Medulla oblongata (tissue), 1 donor: ENCODE results near the gene LCLAT1.
A peak's percentile ranks its signal among the peaks of the same experiment; 100 is the strongest.

Experiments used
- DNase-seq: peaks from one replicate; pipeline ENCODE4 v3.0.0-alpha.2; 2015; ENCODE audit errors: extremely low spot score

Gene LCLAT1

DNA sequence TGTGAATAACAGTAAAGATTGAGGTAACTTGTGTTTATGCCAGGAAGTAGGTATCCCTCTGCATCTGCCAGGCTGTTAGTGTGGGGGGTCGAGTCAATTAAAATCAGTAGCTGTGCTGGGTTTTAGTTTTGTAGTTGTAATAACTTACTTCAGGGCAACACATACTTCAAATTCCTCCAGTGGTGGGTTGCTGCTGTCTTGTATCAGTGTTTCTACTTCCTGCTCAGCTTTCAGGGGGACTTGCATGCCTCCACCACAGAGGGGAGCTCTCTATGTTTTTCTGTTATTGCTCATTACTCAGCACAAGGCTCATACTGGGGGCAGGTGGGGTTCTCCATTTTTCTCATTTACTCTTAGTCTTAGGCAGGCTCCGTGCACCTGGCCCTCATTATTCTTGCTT lies 223.4 kb downstream of the LCLAT1 start:
- no peak for DNase-seq

DNA sequence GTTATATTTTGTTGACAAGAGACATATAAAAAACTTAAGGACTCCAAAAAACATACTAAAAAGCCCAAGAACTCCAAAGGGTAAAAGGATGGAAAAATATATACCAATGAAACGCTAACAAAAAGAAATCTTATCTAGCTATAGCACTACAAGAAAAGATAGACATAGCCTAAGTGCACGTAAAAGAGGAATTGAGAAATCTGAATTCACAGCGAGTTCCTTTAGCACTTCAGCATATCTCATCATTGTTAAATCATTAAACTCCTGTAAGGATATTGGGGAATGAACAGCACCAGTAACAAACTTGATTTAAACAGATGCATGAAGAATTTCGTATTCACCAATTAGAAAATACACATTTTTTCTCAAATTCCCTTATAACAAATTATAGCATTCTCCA lies 226.1 kb downstream of the LCLAT1 start:
- DNase-seq: no peak

DNA sequence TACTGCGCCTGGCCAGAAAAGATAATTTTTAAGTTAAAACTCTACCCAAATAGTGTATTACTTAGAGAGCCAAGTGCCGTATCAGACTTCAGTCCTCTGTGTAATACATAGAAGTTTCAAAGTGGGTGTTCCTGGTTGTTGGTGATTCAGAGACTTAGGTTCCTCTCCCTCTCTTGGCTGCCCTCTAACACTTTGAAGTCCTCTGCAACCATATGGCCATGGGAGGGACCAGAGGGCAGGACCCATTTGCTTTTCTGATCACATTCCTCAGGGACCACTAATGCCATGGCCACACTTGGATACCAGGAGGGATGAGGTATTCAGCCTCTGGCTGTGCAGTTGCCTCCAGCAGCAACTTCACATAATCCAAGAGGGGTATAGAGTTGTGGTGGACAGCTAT lies 228.7 kb downstream of the LCLAT1 start:
- no peak for DNase-seq

DNA sequence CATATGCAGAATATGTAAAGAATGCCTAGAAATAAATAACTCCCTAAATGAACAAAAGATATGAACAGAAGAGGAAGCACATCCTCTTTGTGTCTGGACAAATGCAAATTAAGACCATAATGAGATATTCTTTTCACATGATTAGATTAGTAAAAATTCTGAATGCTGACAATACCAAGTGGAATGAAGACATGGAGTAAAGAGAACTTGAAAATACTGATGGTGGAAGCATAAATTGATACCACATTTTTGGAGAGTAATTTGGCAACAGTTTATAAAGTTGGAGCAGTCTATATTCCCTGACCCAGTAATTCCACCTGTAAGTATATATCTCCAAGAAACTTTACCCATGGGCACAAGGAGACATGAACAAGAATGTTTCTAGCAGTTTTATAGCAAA lies 230.2 kb downstream of the LCLAT1 start:
- no peak for DNase-seq

DNA sequence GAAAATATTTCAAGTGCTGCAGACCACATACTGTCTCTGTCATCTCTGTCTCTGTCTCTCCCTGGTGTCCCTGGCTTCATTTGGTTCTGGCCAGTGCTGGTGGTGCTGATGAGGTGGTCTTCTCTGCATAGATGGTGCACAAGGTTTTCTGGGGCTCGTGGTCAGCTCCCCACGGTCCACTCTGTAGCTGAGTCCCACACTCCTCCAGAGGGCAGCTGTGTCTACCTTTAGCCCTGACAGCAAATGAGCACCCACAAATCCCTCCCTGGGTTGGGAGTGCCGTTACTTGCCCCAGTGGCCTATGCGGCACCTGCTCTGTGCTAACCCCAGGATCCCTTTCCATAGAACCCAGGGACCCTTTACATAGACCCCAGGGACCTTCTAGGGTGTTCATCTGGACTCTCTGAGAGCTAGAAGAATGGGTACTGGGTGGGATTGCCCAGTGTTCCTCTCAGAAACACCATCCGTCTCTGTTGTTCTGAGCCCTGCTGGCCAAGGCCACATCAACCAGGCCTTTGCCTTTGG lies 230.9 kb downstream of the LCLAT1 start:
- DNase-seq: no peak

DNA sequence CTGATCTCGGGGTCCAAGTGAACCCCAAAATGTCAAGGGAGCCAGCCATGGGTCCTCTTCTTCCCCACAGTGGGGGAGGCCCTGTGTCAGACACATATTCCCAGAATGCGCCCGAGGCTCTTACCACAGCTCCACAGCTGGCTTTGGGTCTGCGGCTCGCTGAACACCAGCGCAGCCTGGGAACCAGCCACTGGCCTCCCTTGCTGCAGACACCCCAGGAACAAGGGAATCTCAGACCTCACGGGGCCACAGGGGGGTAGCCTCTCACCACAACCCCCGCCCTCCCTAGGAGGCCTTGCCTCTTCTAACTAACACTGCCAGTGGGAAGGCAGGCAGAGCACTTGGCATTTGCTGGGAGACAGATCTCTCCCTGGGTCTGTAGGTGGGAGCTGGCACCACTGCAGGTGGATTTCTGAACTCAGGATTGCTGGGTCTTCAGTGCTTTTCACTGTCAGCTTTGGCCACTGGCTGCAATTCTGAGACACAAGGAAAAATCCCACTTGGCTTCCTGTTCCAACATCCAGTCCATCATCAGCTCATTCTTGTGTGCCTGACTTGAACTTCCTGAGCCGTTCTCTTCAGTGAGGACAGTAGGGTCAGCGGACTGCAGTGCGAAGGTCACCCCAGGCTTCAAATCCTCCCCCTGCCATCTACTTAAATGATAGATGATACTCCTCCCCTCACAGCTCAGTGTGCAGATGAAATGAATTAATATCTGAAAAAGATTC lies 231.5 kb downstream of the LCLAT1 start:
- no peak for DNase-seq

DNA sequence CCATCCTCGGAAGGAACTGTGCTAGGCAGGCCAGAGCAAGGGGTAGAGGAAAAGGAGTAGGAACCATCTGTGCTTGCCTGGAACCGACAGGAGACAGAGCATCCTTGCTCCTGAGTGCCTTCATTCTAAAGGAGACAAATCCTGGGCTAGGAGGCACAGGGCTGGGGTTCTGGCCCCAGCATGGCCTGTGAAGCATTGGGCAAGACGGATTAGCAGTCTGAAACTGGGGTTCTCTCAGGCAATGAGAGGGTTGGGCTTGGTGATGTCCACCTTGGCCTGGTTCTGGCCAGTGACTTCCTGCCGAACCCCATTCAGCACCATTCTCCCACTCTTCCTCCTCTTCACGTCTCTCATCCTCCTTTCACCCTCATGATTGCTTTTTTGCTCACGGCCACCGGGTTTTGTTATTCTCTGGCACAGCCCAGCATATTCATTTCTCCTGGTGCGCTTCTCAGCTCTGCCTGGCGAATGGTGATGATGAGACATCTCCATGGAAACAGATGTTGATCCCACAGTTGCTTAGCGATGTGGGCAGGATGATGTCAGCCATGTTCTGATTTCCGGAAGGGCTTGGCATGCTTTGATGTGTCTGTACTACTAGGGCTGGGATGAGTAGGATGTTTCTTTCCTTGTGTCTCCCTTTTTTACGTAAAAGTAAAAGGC lies 232.5 kb downstream of the LCLAT1 start:
- DNase-seq: peak; percentile 9

DNA sequence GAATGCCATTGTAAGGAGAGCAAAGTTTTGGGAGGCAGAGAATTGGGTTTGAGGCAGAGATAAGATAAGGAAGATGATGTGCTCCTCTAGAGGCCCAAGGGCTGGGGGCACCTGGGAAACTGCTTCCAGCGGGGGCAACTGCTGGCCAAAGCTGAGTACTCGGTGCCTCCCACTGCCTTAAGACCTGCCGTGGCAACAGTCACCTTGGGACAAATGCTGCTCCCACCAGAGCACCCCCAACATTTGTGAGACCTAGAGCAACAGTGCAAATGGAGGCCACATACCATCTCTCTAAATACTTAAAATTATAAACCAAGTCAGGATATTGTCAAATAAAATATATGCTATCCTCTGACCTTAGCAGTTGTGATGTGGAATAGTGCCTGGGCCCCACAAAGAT lies 233.1 kb downstream of the LCLAT1 start:
- no peak for DNase-seq

DNA sequence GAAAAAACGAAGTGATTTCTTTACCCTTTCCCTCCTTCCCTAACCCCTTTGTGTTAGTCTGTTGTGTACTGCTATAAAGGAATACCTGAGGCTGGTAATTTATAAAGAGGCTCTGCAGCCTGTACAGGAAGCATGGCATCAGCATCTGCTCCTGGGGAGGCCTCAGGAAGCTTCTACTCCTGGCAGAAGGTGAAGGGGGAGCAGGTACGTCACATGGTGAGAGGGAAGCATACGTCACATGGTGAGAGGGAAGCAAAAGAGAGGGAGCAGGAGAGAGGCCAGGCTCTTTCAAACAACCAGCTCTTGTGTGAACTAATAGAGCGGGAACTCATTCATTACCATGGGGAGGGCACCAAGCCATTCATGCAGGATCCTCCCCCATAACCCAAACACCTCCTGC lies 234.0 kb downstream of the LCLAT1 start:
- DNase-seq: no peak

DNA sequence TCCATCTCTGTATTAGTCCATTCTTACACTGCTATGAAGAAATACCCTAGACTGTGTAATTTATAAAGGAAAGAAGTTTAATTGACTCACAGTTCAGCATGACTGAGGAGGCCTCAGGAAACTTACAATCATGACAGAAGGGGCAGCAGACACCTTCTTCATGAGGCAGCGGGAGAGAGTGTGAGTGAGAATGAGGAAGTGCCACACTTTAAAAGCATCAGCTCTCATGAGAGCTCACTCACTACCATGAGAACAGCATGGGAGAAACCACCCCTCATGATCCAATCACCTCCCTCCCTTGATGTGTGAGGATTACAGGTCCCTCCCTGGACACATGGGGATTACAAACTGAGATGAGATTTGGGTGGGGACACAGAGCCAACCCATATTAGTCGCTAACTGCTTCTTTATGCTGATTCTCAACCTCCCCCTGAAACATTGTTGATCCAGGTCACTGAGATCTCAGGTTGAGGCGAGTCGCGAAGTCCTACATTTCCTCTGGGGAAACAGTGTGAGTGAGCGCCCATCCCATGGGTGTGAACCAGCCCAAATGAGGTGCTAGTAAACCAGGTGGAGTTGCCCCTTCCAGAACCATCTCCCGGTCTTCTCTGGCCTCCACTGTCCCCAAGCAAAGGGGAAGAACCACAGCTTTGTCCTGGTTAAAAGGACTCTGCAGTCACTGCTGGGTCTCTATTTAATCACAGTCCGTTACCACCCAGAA lies 236.3 kb downstream of the LCLAT1 start:
- no peak for DNase-seq

DNA sequence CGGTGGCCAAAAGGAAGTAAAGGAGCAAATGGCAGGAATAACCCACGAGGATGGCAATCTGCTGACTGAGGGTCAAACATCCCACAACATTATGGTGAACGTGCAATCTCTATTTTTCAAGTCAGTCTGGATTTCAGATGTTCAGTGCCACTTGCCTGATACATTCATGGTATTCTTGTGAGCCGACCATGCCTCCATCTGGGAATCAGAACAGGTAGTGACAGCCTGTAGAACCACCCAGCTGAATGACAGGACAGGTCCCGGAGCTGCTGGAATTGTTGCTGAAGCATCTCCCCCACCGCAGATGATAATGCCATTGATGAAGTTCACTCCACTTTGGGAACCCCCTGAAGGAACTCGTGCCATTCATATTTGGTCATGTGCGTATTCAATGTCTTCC lies 237.0 kb downstream of the LCLAT1 start:
- DNase-seq: no peak

DNA sequence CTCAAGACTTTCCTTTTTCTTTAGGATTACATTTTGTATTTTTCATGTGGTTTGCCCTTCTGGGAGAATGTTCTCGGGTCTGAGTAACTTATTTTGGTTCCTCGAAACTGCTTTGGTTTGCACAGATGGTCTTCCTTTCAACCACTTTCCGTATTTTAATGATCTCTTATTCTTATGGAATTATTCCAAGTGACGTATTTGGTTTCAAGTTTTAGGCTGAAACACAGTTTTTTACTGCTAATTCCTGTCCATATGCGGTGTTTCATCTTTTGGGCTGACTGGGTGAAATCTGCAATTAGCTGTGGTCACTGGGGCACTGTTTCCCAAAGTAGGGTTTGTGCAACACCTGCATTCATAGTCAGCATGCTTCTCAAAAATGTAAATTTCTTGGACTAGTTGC lies 237.5 kb downstream of the LCLAT1 start:
- DNase-seq: no peak

DNA sequence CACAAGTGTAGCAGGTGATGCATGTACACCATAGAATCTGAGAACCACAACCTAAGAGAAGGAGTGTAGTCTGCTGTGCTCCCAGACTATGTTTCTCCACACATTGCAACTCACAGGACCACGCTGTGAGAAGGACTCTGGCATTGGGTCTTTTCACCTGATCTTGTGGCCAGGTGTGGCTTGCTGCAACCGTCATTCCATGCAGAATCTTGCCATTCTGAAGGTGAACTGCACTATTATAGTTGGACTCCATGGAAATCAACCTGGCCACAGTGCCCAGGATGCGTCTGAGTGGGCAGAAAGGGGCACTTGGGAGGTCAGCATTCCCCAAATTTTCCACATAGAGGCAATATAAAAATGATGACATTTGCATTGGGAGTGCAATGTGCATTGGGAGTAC lies 237.9 kb downstream of the LCLAT1 start:
- no peak for DNase-seq

DNA sequence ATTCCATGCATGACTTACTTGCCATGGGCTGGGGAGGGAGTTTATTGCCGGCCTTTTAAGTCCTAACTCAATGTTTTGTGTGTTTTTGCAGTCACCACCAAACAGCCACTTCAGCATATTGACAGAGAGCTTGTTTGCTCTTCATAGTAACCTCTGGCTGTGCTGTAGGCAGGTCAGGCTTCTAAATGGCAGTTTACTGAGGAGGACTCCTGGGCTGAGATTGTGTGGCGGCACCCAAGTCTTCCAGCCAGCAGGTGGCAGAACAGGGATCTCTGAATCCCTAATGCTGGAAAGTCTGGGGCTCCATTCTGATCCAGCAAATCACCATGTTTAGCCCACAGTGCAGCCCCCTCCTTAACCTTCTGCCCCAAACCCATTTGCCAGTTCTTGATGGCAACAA lies 239.0 kb downstream of the LCLAT1 start:
- DNase-seq: no peak

DNA sequence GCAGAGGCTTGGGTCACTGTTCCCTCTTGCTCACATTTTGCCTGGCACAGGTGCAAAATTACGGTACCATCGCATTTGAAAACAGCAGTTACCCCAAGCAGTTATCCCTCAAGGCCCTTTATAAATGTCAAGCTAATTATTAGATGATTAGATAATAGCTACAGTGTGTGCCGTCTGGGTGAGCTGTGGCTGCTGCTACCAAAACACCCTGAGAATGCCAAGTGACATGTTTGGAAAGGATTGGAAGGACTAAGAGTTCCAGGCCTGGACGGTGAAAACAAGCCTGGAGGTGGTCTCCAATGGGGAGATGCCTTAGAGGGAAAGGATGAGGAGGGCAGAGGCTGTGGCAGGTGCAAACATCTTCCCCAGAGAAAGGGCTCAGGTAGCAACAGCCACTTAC lies 239.6 kb downstream of the LCLAT1 start:
- no peak for DNase-seq

DNA sequence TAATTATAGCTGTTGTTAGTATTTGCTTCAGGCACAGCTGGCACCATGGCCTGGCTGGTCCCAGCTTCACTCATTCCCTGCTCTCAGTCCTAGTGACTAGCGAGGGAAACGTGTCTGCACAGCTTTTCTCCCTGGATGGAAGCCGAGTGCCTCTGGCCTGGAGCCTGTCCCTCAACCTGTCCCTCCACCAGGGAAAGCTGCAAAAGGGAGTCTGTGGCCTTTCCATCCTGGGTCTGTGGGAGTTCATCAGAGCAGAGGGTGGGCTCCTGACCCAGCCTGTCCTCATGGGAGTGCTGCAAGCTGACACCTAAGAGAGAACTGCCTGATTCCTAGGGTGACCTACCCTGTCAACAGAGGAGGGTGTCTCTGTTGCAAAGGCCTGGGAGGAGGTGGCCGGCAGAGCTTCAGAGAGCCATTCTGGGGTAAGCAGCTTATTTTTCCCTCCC lies 241.9 kb downstream of the LCLAT1 start:
- DNase-seq: no peak

DNA sequence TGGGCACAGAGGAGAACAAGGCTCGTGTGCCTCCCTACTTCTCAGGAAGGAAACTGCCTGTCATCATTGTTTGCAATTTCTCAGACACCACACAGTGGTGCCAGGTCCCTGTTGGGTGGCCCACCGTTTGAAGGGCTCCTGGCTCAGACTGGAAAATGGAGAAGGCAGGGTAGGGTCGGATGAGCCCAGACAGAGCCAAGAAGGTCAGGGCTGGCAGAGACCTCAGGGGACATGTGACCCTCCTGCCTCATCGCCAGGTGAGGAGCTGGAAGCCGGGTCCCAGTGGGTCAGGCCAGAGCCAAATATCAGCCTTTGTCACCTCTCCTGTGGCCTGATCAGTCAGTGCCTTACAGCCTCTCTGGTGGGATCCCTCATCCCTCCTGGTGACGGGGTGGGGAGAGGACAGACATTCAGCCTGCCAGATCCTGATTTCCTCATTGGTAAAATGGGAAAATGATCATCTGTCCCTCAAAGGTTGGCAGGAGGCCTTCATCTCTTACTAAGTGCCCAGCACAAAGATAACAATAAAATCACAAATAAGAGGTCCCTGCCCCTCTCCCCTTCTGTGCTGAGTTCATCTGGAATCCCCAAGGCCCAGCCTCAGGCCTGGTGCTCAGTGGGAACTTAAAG lies 242.6 kb downstream of the LCLAT1 start:
- DNase-seq: no peak

DNA sequence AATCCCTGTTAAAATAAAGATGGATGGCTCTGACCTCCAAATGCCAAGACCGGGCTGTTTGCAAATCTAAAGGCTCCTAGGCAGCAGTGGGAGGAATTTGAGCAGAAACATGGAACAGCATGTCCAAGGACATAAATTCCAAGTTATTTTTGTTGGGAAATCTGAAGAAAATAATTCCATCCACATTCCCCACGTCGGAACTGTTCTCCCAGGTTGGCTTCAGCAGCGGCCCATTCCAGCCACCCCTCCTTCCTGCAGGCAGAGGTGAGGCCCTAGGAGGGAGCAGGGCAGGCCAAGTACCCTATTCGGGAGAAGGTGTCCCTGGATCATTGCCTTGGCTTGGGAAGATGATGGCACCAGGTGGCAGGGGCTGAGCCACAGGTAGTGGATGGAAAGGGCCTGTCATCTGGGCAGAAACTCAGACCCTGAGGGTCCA lies 243.1 kb downstream of the LCLAT1 start:
- no peak for DNase-seq

DNA sequence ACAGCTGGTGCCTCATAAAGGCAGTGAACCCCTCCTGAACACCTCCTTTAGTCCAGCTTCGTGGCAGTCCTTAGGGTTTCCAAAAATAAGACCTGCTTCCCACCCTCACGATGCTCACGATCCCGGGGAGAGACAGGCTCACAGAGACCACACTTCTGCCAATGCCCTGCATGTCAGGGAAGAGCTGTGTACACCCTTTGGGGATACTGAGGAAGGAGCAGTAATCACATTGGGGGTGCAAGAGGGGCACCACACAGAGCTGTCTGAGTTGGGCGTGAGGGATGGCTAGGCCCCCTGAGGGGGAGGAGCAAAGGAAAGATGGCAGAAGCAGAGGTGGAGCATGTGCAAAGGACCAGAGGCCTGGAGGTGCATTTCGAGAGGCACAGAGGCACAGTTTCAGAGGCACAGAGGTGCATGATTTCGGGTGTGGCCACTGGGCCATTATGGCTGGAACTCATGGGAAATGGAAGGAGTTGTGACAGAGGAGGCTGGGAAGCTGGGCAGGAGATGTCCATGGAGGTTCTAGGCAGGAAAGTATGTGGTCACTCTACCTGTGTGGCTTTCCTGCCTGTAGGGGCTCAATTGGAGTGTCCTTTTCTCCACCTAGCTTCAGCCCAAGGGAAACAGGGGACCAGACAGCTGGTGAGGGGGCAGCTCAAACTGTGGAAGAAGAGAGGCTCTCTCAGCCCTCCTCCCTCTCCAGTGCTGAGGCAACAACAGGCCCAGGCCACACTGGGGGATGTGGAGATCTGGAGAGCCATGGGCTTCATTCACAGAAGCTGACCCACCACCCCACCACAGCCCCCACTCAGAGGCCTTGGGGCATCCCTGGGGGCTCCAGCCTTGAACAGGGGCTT lies 244.3 kb downstream of the LCLAT1 start:
- no peak for DNase-seq

DNA sequence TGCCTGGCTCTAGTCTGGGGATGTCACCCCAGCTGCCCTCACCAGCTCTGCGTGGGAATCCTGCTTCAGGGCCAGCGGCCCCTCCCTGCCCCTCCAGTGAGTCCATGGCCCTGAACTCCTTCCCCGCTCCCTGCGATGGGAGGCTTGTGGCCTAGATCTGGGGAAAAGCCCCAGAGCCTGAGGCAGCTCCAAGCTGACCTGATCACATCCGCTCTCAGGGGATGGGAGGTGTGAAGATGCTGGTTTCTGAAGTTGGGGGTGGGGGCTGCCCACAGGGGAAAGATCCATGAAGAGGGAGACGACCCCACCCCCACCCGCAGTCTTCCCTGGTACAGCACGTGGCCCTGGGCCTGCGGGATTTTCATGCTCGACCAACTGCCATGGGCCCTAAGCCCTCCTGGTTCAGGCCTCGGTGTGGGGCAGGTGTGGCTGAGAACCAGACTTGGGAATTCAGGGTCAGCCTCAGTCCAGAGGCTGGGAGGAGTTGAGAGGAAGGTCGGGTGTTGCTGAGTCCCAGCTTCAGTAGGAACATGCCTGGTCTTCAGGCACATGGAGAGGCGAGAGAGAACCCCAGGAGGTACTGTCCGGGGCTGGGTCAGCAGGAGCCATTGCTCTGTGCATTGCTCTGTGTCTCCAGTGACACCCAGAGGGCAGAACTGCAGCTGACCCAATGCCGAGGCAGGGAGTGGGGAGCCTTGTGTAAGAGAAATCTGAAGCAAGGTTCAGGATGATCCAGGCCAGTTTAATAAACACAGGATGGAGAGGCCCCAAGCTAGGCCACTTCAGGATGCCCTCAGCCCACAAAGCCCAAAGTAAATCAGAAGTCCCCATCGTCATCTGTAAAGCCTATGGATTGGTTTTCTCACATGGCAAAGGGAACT lies 245.1 kb downstream of the LCLAT1 start:
- DNase-seq: no peak
